Midbrain (tissue), 1 donor: Measurements from ENCODE around the gene HAO1.

Experiments used
- DNase-seq: peaks from one replicate; lab custom pipeline; 2025; lab: John Stamatoyannopoulos, UW

HAO1 gene

DNA sequence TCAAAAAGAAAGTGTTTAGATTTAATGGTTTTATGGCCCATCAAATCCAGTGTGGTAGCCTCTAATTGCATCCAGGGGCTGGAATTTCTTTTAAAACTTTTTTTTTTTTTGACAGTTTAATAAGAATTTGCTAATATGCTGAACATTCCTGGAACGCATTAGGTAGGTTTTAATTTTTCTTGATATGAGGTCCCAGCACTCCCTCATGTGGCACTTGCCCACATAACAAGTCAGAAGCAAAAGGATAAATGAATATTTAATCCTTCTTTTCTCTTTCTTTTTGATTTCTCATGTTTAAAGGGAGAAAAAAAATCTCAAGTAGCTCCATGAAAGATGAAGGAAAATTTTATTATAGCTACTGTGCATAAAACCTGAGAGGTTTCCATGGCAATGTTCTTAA, 13.5 kb downstream of the HAO1 start:
- no peak for DNase-seq

DNA sequence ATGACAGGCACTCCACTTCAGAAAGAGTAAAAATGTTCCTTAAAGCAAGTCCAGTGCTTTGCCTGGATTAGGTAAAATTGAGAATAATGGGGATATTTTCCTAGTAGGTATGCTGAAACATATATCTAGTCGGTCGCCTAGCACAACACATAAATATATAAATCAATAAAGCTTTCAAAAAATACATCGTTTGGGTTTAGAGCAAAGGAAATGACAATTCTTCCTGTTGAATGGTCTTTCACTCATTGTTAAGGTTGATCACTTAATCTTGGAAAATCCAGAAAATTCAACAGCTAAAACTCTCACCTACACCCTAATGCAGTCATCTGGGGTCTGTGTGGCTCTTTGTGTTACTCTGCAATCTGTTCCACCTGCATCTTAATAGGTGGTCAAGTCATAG, 13.9 kb downstream of the HAO1 start:
- DNase-seq = no peak

DNA sequence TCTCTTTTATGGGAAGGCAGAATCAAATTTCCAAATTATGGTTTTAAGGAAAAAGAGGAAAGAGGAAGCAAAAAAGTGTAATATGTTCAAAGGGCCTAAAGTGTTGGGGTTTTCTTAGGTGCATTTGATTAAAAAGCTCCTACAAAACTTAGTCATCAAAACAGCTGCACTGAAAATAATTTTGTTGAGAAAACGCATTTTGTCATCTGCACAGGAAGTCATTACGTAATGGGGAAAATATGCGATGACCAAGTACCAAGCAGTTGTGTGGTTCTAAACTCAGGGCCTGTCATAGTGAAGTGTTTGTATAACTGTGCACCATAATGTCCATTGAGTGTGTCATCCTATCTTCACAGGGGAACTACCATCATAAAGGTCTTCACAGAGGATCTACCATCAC, 15.6 kb downstream of the HAO1 start:
- DNase-seq = no peak

DNA sequence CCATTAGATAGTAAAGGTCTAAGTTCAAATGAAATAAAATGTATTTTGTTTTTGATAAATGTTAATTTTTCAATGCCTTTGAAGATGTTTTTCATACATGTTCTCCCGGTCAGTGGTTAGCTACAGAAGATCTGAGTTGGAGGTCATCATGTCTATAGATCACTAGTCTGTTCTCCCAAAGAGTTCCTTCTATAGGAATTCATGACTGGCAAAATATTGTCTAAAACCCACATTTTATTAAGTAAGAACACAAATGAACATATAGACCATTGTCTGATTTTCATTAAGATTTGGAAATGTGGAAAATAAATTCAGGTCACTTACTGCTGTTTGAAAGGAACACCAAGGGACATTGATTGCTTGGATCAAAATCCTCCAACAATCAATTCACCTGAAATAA, 23.6 kb downstream of the HAO1 start:
- no peak for DNase-seq

DNA sequence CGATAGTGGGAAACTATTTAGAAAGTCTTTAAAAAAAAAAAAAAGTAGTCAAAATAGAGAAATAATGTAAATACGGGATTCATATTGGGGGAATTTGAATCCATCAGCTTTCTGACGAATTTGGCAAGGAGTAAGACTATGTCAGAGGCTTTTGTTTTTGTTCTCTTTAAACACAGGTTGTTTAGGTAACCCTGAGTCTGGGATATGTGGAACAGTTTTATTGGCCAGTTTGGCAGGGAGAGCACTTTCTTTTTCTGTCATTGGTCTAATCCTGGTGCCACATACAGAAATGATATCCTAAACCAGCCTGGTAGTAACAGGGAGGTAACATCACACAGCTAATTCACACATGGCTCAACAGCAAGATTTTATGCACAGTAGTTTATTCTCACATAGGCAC, 27.7 kb downstream of the HAO1 start:
- no peak for DNase-seq

DNA sequence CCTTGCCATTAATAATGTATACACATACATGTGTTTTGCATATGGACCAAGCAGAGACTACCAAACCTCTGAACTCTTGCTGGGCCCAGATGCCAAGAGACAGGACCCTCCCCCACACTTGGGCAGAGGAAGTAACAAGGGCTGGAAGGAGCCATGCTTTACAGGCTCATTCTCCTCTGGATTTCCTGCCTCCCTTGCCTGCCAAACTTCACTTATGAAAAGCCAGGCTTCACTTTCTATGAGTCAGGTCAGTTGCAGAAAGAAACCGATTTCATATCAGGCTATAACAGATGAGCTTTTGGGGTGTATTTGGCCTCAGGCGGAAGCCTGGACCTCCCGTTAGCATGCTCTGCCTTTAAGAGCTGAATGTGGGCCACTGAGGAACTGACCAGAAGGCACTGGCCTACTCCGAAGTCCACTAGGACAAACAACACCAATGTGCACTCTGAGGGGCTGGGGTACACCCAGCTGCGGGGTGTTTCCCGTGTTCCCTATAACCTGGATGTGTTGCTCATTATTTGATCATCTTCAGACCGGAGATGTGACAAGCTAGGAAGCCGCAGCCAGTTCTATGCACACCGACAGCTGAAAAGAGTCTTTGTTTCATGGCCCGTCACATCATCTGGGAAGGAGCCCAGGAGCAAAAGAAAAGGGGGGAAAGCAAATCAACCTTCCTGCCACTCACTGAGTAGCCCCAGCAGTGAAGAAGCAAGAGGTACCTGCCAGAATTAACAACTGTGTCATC, 28.5 kb downstream of the HAO1 start:
- DNase-seq = peak; percentile 5

DNA sequence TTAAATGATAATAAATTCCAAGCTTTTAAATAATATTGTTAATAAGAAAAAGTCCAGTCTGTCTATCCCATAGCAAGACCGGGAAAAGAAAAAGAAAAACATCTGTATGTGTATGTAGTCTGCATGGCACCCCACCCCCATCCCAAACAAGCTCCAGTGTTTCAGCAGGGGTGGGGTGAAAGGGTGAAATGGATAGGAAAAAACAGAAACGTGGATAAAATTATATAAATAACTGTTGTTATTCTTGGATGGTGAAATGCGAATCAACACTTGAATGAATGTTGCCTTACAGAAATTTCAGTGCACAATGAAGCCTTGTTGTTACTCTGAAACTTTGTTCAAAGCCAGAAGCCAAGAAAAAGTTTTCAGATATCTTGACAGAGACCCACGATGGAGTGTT, 31.4 kb downstream of the HAO1 start:
- no peak for DNase-seq

DNA sequence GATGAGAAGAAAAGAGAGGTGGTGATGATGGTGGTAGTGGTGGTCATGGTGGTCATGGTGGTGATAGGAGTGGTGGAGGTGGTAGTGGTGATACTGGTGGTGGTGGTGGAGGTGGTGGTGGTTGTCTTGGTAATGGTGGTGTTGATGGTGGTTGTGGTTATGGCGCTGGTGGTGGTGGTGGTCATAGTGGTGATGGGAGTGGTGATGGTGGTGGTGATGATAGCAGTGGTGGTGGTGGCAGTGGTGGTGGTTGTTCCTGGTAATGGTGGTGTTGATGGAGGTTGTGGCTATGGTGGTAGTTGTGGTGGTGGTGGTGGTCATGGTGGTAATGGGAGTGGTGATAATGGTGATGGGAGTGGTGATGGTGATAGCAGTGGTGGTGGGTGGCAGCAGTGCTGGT, 36.8 kb downstream of the HAO1 start:
- no peak for DNase-seq

DNA sequence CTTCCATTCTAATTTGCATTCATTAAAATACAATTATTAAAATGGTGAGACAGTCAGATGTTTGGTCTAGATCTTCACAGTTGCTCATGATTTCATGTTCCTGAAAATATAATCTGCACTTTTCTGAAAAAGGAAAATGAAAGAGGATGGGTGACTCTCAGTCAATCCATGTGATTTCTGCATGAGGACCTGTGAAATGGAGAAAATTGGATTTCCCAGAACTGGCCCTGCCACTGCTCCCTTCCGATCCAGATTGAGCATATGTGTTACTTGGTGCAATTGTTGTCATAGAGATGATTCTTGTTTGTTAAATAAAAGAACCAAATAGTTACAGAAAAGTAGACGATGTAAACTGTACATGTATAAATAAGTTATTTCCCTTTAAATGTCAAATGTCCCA, 37.4 kb downstream of the HAO1 start:
- no peak for DNase-seq

DNA sequence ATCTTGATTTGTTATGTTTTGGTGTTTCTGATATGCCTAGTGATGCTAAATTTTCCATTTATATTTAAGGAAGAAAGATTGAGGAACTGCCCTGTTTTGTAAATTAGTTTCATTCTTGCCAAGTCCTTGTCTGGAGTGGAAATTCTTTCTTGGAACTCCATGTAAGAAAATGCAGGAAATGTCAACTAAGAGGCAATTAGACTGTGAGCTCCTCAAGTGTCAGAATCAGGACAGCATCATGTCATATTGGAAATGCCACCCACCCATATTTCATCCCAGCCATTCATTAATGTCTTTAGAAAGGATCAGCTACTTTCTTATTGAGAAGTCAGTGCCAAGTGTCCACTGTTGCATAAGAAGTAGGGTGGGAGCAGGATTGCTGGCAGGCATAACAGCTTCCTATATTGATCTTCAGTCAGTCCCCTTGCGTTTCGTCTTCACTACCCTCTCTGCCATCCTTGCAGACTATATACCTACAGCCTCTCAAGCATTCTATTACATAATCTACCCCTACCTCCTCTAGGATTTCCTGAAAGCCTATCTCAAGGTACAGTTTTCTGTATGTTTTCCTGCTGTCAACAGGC, 42.4 kb downstream of the HAO1 start:
- DNase-seq = no peak

DNA sequence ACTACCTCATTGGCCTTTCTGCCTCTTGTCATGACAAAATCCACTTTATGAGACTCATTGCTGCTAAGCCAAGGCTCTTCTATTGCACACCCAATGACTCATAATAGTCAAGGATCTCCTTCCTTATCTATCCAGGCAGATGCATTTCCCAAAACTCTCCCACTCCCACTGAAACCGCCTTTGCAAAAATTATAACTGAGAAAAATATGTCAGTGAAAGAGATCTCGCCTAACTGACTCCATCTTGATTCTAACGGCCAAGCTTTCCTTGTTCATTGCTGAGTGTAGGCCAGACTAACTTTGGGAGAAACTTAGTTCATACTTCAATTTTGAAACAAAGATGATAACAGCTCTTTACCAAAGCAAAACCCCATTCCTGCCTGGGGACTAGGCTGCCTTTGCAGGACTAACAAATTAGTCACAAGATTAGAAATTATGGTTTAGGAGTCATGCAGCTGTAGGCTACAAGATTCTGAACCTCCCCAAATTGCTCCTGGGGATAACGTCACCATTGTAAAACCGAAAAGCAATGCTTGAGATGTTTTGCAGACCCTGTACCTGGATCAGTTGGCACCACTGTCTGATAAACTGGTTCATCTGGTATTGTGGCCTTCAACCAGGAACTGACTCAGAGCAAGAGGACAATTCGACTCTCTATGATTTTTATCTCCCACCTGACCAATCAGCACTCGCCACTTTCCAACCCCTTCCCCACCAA, 47.1 kb downstream of the HAO1 start:
- DNase-seq = no peak

DNA sequence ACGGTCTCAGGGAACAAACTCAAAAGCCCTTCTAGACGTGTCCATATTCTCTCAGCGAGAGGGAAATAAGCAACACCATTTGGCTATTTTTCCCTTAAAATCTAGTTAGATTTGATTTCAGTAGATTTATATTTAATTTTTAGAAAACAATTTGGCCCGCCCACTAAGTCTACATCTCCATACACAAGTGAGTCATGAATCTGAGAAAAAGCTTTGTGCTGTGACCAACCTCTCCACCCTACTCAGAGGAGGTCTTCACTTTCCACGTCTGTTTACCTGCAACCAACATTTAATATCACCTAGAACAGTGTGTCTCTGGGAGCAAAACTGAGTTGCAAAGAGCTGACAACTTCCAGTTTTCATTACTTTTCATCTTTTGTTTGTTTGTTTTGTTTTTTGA, 48.6 kb downstream of the HAO1 start:
- no peak for DNase-seq

DNA sequence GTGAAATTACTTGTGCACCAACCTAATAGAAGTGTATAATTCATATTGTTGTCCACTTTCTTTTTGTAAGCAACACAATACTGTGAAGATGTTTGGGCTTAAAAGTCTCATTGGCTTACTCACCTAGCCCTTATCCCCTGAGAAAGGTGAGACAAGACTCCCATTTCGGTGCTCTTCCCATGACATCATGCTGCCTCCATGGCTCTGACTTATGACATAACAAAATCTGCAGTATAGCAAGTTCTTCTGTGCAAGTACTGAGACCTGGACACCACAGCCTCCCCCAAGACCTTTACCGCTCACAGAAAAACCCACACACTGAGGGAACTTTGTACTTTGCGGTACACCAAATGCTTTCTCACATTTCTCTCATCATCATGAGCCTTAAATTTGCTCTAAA, 50.5 kb downstream of the HAO1 start:
- DNase-seq = no peak

DNA sequence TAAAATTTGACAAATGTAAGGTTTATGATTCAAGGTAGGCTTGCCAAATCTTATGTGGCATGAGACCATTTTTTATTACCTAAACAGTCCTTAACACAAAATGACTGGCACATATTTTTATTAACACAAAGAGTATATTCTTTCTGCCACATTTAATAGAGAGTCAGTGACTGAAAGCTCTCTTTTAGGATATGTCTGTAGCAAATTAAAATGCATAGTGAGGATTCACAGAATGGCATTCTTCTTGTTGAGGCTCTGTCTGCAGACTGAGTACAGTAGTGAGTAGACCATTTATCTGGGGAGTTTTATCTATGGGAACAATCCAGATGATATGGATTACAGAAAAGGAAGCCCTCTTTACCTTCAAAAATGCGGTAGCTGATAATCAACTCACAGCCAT, 56.5 kb downstream of the HAO1 start:
- DNase-seq = no peak

DNA sequence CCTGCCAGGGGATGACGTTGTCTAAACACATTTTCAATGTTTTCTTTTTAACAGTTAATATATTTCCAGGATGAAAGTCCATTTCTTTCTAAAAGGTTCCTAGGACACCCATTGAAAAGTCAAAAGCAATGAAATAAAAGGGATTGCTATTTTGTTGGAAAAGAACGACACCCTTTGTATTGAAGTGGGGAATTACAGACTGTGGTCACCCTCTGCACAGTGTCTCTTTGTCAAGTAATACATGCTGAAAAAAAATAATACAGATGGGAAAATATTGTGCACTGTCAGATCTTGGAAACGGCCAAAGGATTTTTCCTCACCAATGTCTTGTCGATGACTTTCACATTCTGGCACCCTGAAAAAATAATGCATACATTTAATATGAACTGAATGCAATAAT, 56.9 kb downstream of the HAO1 start:
- no peak for DNase-seq

DNA sequence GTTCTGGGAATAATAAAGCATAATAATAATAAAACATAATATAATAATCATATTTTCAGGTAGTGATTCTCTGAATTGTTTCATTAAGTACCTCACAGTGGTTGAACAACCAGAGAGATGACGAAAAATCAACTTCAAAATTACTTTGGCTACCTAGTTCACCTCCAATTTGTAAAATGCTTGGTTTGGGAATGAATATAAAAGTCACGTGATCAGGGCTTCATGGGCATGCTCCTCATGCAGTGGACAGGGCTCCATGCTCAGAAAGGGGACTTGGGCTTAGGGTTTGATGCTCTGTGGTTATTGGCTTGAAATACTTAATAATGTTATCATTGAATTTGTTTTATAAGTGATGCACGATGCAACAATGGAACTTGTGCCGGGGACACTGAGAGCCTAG, 58.2 kb downstream of the HAO1 start:
- no peak for DNase-seq

DNA sequence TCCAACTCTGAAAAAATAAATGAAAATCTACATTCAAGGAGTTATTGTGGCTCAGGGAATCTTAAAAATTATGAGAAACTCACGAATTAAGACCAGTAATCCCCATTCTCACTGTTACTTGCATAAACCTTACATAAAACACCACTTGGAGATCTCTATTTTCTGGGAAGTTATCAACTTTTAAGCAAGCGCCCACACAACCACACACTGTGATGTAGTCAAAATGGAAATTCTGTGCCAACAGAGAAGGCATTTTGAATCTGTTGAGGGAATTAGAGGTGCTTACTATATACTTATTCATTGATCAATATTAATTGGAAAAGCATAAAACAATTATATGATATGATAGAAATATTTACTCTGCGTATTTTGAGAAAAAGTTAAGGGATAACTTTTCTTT, 58.7 kb downstream of the HAO1 start:
- DNase-seq = no peak

DNA sequence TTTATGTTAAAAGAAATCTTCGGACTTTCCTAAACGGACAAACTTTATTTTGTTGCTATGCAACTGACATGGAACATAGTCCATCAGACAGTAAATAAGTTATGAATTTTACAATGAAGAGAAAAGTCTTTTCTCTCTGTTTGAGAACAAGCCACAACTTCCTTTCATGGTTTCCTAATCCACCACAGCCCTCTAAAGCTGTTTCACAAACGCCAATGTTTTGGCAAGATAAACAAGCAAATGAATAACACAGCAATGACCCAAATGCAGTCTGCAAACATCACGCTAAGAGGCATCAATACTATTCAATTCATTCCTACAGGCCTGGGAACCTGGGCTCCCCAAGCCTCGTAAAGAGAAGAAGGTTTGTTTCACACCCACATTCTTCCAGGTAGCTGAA, 60.4 kb downstream of the HAO1 start:
- DNase-seq = no peak

DNA sequence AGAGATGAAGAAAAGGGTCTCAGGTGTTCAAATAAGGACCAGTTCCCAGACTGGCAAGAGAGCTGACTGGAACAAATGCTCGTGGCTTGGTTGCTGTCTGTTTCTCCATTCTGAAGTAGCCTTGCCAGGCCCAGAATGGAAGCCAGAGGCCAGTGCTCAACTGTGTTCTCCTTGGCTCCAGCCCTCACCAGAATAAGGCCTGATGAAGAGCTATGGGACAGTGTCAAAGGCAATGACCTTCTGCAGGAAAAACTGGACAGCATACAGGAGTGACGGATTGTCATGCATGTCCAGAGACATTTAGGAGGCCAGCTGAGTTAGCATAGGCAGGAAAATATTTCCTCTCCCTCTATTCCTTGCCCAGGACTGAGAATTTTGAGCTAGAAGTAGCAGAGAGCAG, 72.2 kb downstream of the HAO1 start:
- DNase-seq = no peak

DNA sequence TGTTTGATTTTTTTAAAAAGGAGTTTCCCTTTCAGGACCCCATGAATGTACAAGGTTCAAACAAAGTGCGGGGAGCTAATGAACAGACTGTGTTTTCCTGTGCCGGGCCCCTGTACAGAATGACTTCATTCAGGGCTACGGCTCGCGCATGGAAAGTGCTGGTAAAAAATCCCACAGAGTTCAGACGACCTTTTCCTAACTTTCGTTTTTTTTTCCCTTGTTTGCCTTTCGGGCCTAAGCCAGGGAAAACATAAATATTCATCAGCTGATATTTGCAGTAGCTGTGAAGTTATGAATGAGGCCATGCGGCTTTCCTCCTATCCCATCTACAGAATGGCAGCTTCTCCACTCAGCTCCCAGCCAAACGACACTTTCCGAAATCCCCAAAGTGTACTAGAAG, 74.0 kb downstream of the HAO1 start:
- DNase-seq = peak; percentile 9

DNA sequence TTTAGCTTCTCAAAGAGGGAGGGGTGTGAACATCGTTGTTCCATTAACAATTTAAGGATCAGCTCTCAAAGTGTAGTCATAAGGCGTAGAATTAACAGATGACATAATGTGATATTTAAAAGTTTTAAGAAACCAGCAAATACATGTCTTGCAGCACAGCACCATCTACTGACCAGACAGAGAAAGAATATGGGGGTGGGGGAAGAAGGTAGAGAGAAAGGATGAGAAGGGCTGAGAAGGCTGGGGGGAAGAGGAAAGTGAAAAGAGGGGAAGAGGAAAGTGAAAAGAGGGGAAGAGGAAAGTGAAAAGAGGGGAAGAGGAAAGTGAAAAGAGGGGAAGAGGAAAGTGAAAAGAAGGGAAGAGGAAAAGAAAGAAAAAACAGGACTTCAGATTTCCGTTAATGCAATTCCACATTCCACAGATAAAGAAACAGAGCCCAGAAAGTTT, 80.9 kb downstream of the HAO1 start:
- DNase-seq = peak; percentile 51

DNA sequence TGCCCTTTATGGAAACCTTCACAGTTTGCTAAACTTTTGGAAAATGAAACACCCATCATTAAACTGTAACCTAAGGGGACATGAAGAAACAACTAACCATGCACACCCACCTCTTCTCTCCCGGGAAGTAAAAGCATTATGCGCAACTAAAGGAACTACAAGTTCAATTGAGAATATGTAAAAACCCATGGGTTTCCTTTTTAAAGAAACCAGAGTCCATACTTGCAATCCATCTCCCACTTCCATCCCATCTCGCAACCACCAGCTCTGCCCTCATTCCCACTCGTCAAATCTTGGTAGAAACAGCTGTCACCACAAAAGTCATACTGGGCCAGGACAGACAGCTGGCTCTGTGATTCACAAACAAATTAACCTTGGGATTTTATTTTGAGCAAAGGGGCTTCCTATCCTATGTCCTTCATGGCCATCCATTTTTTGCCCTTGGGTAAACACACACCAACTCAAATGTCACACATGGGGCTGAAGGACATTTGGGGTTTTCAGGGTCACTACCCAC, 81.5 kb downstream of the HAO1 start:
- DNase-seq = no peak

DNA sequence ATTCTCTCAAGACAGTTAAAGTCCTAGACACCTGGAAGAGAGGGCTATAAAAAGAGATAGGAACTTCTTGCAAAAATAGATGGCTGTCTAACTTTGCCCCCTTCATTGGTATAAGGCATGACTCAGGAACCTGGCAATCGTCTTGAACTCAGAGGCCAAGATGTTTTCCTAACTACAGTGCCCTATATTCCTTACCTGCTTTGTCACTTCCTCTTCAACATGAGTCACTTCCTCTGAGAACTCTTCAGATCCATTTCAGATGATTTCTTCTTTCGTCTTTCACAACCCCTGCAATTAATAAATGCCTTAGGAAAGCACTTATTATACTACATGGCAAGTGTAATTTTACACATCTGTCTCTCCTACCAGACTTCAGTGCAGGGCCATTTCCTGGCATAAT, 83.5 kb downstream of the HAO1 start:
- DNase-seq = no peak
